ENCODE data around the gene MPPED2. TPM values are rescaled to one million over a fixed set of nuclear protein-coding genes. Genes with fewer than 3 reads are reported as not detected.

The MPPED2 gene
- total RNA-seq, 2 donors from 2014 or later: 0.57 to 1.8 TPM

GRCh38 chr11:30504468-30504867 lies 81.7 kb downstream of the MPPED2 start:
- Histone ChIP-seq H3K4me3 (no peak overlapping the region), H3K36me3 (no peaks in the 10 kb centered on the region), H3K9ac (ENCODE audit: low read depth in 2 of 2, low read length in 2 of 2) (no peak overlapping the region), H3K4me1 (no peaks in the 10 kb centered on the region), H3K27me3 (no peaks in the 10 kb centered on the region), H3K27ac (no peak overlapping the region), H3K9me3 (no peaks in the 10 kb centered on the region)
- intact Hi-C loops (cut with DNase I): no loop called here
- DNase-seq: no peak
- TF ChIP-seq CTCF (IDR thresholded peaks at IDR 0.05): no peak

- Histone ChIP-seq H3K4me1 (no peaks in the 10 kb centered on the region), H3K27me3 (no peaks in the 10 kb centered on the region), H3K9ac (ENCODE audit: low read depth in 2 of 2, low read length in 2 of 2) (no peak overlapping the region), H3K27ac (no peak overlapping the region), H3K36me3 (no peaks in the 10 kb centered on the region), H3K4me3 (no peak overlapping the region), H3K9me3 (no peaks in the 10 kb centered on the region)
- no peak for TF ChIP-seq CTCF (IDR thresholded peaks at IDR 0.05)
- intact Hi-C loops (cut with DNase I): no loop called here
- no peak for DNase-seq
Observed at GRCh38 chr11:30503156-30503555, 83.0 kb downstream of the MPPED2 start.

GRCh38 chr11:30502305-30502704 lies 83.8 kb downstream of the MPPED2 start:
- Histone ChIP-seq H3K9ac (ENCODE audit: low read depth in 2 of 2, low read length in 2 of 2) (no peak overlapping the region), H3K36me3 (no peaks in the 10 kb centered on the region), H3K4me3 (no peak overlapping the region), H3K27me3 (no peaks in the 10 kb centered on the region), H3K4me1 (no peaks in the 10 kb centered on the region), H3K27ac (no peak overlapping the region), H3K9me3 (no peaks in the 10 kb centered on the region)
- intact Hi-C loops (cut with DNase I): no loop called here
- no peak for DNase-seq
- TF ChIP-seq CTCF (IDR thresholded peaks at IDR 0.05): no peak

GRCh38 chr11:30501744-30502143 lies 84.4 kb downstream of the MPPED2 start:
- Histone ChIP-seq H3K9ac (ENCODE audit: low read depth in 2 of 2, low read length in 2 of 2) (no peak overlapping the region), H3K4me3 (no peak overlapping the region), H3K36me3 (no peaks in the 10 kb centered on the region), H3K27ac (no peak overlapping the region), H3K27me3 (no peaks in the 10 kb centered on the region), H3K4me1 (no peaks in the 10 kb centered on the region), H3K9me3 (no peaks in the 10 kb centered on the region)
- no peak for DNase-seq
- no peak for TF ChIP-seq CTCF (IDR thresholded peaks at IDR 0.05)
- intact Hi-C loops (cut with DNase I): no loop called here

GRCh38 chr11:30499940-30500339 lies 86.2 kb downstream of the MPPED2 start:
- no peak for TF ChIP-seq CTCF (IDR thresholded peaks at IDR 0.05)
- DNase-seq: no peak
- H3K4me3 ChIP-seq: no peak overlapping the region
- no peaks in the 10 kb centered on the region for H3K36me3 ChIP-seq
- no peaks in the 10 kb centered on the region for H3K4me1 ChIP-seq
- H3K9me3 ChIP-seq: no peaks in the 10 kb centered on the region
- no peak overlapping the region for H3K27ac ChIP-seq
- H3K27me3 ChIP-seq: no peaks in the 10 kb centered on the region
- intact Hi-C loops (cut with DNase I): no loop called here
- H3K9ac ChIP-seq (ENCODE audit: low read depth in 2 of 2, low read length in 2 of 2): no peak overlapping the region

GRCh38 chr11:30497600-30497999 lies 88.6 kb downstream of the MPPED2 start:
- no peaks in the 10 kb centered on the region for H3K36me3 ChIP-seq
- no peaks in the 10 kb centered on the region for H3K9me3 ChIP-seq
- H3K4me3 ChIP-seq: no peak overlapping the region
- H3K9ac ChIP-seq (ENCODE audit: low read depth in 2 of 2, low read length in 2 of 2): no peak overlapping the region
- TF ChIP-seq CTCF (IDR thresholded peaks at IDR 0.05): no peak
- DNase-seq: no peak
- no peaks in the 10 kb centered on the region for H3K27me3 ChIP-seq
- intact Hi-C loops (cut with DNase I): no loop called here
- no peak overlapping the region for H3K27ac ChIP-seq
- no peaks in the 10 kb centered on the region for H3K4me1 ChIP-seq
